AG10803 (cell line): ENCODE data around the gene YY1.

Experiments used
- DNase-seq: peaks from one replicate; pipeline ENCODE4 v3.0.0; 2010; ENCODE audit warnings: low read depth
- H3K4me3 ChIP-seq: 2 replicates; pipeline ENCODE4 v1.5.1; 2011; ENCODE audit warnings: mild to moderate bottlenecking, low read length, control low read depth
- TF ChIP-seq, protein P1 (sequence below): conservative IDR thresholded peaks from 2 replicates; pipeline ENCODE4 v1.5.1; 2011; ENCODE audit warnings: mild to moderate bottlenecking, low read length, control low read depth, inconsistent platforms

YY1 gene

DNA sequence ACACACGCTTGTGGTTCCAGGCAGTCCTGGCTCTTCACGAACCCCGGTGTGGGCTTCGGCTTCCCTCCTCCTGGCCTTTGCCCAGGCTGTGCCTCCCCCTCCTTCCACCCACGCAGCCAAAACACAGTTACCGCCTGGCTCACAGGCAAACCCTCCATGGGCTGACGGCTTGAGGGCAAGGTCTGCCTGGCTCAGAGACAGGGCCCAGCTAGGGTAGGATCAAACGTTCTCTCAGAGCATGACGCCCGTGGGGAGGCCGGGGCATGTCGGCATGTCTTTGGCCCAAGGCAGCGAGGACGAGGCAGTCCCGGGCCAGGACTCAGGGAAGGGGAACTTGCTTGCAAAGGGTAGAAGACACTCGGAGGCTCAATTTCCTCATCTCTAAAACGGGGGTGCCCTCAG, 86.3 kb downstream of the YY1 start:
- DNase-seq = no peak
- no peak overlapping the region for H3K4me3 ChIP-seq
- TF ChIP-seq, protein P1, sequence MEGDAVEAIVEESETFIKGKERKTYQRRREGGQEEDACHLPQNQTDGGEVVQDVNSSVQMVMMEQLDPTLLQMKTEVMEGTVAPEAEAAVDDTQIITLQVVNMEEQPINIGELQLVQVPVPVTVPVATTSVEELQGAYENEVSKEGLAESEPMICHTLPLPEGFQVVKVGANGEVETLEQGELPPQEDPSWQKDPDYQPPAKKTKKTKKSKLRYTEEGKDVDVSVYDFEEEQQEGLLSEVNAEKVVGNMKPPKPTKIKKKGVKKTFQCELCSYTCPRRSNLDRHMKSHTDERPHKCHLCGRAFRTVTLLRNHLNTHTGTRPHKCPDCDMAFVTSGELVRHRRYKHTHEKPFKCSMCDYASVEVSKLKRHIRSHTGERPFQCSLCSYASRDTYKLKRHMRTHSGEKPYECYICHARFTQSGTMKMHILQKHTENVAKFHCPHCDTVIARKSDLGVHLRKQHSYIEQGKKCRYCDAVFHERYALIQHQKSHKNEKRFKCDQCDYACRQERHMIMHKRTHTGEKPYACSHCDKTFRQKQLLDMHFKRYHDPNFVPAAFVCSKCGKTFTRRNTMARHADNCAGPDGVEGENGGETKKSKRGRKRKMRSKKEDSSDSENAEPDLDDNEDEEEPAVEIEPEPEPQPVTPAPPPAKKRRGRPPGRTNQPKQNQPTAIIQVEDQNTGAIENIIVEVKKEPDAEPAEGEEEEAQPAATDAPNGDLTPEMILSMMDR = no peak

DNA sequence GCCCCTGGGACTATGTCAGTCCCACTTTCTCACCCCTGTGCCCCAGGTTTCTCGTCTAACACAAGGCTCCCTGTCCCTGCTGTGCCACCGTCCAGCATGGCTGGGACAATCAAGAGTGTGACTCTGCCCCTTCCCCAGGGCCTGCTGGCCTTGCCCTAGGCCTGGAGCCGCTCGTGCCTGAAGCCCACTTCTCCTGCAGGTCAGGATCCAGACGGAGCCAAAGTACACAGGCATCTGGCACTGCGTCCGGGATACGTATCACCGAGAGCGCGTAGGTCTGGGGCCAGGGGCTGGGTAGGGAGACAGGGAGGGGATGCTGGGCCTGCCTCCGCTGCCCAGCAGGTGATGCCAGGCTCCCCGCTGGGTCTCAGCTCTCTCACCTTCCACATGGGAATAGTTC, 87.0 kb downstream of the YY1 start:
- no peak for DNase-seq
- TF ChIP-seq, protein P1 = no peak
- H3K4me3 ChIP-seq = no peak overlapping the region

DNA sequence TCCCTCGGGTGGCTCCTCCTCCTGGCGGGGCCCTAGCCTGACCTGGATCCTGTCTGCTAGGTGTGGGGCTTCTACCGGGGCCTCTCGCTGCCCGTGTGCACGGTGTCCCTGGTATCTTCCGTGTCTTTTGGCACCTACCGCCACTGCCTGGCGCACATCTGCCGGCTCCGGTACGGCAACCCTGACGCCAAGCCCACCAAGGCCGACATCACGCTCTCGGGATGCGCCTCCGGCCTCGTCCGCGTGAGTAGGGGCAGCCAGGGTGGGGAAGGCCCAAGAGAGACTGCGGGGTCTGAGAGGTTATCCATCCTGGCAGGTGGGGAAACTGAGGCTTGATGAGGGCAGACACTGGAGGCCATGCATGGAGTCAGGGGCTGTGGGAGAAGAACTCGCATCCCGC, 88.2 kb downstream of the YY1 start:
- no peak for DNase-seq
- TF ChIP-seq, protein P1 = no peak
- no peak overlapping the region for H3K4me3 ChIP-seq

DNA sequence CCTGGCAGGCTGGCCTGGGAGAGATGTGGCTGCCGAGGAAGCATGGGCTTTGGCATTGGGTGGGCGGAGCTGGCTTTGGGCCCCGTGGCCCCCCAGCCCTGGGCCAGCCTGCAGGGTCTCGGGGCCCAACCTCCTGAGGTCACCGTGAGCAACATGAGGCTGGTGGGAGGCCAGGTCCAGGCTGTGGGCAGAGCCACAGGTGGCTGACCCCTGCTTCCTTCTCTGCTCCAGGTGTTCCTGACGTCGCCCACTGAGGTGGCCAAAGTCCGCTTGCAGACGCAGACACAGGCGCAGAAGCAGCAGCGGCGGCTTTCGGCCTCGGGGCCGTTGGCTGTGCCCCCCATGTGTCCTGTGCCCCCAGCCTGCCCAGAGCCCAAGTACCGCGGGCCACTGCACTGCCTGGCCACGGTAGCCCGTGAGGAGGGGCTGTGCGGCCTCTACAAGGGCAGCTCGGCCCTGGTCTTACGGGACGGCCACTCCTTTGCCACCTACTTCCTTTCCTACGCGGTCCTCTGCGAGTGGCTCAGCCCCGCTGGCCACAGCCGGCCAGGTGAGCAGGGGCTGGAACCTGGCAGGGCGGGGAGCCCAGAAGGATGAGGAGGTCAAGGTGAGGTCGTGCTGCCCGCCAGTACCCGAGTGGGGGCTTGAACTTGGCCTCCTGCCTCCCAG, 89.7 kb downstream of the YY1 start:
- no peak for DNase-seq
- TF ChIP-seq, protein P1 = no peak
- H3K4me3 ChIP-seq = no peak overlapping the region

DNA sequence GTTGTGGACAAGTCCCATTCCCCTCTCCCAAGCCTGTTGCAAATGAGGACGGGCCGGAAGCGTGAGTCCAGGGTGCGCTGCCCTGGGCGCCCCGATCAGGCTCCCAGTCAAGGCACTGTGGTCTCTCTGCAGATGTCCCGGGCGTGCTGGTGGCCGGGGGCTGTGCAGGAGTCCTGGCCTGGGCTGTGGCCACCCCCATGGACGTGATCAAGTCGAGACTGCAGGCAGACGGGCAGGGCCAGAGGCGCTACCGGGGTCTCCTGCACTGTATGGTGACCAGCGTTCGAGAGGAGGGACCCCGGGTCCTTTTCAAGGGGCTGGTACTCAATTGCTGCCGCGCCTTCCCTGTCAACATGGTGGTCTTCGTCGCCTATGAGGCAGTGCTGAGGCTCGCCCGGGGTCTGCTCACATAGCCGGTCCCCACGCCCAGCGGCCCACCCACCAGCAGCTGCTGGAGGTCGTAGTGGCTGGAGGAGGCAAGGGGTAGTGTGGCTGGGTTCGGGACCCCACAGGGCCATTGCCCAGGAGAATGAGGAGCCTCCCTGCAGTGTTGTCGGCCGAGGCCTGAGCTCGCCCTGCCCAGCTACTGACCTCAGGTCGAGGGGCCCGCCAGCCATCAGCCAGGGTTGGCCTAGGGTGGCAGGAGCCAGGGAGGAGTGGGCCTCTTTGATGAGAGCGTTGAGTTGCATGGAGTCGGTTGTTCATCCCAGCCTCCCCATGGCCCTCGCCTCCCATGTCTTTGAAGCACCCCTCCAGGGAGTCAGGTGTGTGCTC, 90.5 kb downstream of the YY1 start:
- DNase-seq = no peak
- TF ChIP-seq, protein P1 = no peak
- H3K4me3 ChIP-seq = no peak overlapping the region

DNA sequence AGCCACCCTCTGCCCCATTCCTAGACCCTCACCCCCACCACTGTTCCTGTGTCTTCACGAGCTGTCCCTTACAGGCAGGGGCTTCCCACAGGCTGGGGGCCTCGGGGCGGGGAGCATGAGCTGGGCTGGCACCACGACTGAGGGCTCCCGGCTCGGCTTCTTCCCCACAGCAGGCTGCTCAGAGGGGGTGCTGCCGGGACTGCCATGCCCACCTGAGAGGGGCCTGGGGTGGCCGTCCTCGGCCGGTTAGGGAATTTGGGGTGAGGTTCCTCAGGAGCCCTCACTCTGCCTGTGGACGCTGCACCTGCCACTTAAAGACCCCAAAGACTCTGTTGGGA, 91.0 kb downstream of the YY1 start:
- no peak overlapping the region for H3K4me3 ChIP-seq
- DNase-seq = no peak
- TF ChIP-seq, protein P1 = no peak

DNA sequence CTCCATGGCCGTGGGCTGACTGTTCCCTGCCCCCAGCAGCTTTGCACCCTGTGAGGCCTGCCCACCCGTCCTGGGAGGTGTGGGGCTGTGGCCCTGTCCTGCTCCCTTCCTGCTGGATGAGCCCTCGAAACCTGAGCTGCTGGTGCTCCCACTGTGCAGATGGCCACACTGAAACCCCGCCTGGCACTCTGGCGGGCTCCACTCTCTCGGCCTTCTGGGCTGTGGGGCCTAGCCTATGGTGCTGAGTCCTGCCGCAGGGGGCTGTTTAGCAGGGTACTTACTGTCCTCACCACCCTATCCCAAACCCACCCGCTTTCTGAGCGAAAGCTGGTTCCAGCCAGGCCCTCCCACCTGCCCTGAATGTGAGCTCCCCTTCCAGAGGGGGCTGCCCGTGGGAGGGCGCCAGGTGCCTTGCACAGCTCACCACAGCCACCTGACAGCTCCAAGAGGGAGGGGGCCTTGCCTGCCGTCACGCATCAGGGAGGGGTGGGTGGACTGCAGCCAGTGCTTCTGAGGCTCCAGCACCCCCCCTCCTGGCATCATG, 91.5 kb downstream of the YY1 start:
- no peak overlapping the region for H3K4me3 ChIP-seq
- no peak for DNase-seq
- TF ChIP-seq, protein P1 = no peak
